Right ventricle myocardium superior (tissue), 1 donor: ENCODE results near the gene TSPAN9. TPM values are rescaled to one million over a fixed set of nuclear protein-coding genes. Genes with fewer than 3 reads are reported as not detected.

Experiments used
- ATAC-seq: fragments of 200-7000 bp; cut with Tn5 transposase; one replicate; pipeline ENCODE4 v1.9.1; 2020; ENCODE audit warnings: mild to moderate bottlenecking; ENCODE audit not compliant: poor library complexity
- DNase-seq: peaks from one replicate; pipeline ENCODE4 v3.0.0-alpha.2; 2020
- intact Hi-C: fragments of 100-400 bp; cut with DNase I; formaldehyde crosslinking; loops from one replicate; pipeline ENCODE4 v1.11.2; 2022
- total RNA-seq: library from RNA; stranded (reverse); fragmentation: NEBNext Ultra II Directional; extraction: Animal tissue kit (Norgen Biotek cat#: 25700); gene quantifications from one replicate; pipeline ENCODE4 v1.2.1, GENCODE V29; 2021
- donor health status: DM: no; HTN: yes; CAD: no; lungs with severe emphysema.

The TSPAN9 gene
- total RNA-seq, 1 donor from 2014 or later = 156 TPM

GRCh38 chr12:3298603-3299002 lies 221.4 kb downstream of the TSPAN9 start:
- DNase-seq = no peak
- intact Hi-C loops = no loop called here

GRCh38 chr12:3299929-3300832 lies 223.0 kb downstream of the TSPAN9 start:
- DNase-seq = peak; percentile 92
- intact Hi-C loops = loop anchor here (5.0 kb wide), 2 partner anchors 477 to 502 kb away; no protein-coding TSS in a partner anchor
- ATAC-seq = peak; percentile 87

More at GRCh38 chr12:3298603-3299002, 221.4 kb downstream of the TSPAN9 start:
- ATAC-seq = no peak

DNA sequence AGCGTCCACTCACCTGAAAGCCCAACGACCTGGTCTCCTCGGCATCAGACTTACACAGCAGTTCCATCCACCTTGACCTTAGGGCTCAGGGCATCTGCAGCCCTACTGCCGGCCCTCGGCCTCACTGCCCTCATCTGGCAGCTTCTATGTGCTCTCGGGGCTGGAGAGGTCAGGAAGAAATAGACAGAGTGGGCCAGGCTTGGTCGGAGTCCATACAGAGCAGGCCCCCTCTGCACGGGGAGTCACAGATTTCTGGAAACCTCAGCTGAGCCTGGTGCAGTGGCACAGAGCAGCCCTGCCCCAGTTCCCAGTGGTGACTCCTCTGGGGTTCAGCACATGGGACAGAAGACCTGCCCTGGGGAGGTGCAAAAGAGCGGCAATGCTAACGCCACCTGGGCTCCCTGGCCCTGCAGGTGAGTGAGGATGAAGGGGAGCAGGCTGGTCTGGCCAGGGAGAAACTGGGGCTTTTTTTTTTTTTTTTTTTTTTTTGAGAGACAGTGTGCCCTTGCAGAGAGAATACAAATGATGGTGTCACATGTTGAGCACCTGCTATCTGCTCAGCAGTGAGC lies 223.7 kb downstream of the TSPAN9 start:
- ATAC-seq = no peak
- DNase-seq = no peak
- intact Hi-C loops = loop anchor here (5.0 kb wide), 2 partner anchors 476 to 501 kb away; no protein-coding TSS in a partner anchor

- intact Hi-C loops = loop anchor here (5.0 kb wide), 2 partner anchors 475 to 500 kb away; no protein-coding TSS in a partner anchor
- no peak for ATAC-seq
These were observed 225.3 kb downstream of the TSPAN9 start for GRCh38 chr12:3302401-3303041.

DNA sequence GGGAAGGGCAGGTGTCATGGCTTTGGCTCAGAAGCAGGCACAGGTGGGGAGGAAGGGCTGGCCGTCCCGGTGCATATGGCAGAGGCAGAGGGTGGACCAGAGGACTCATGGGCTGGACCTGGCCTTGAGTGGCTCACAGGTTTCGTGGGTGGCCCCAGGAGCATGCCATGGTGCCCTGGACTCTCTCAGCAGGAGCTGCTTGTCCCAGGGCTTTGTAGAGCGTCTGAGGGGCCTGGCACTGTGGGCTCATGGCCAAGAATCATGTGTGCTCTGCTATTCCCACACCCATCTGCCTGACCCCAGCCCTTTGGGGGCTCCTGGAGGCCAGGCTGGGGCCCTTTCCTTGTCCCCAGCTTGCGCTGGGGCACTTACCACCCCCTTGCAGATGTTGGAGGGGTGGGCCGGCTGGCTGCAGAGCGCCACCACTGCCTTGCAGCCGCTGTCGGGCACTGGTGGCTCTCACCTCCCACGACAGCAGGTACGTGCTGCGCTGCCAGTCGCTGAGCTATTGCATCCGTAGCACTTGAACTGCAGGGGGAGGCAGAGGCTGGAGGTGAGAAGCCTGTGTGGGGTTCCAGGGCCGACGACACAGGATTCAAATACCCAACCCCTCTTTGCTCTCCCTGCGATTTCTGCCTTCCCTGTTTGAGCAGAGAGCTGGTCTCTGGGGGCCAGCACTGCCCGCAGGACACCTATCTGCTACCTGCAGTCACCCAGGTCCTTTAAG lies 226.4 kb downstream of the TSPAN9 start:
- DNase-seq = no peak
- no peak for ATAC-seq
- intact Hi-C loops = loop anchor here (5.0 kb wide), 2 partner anchors 474 to 499 kb away; no protein-coding TSS in a partner anchor

More at GRCh38 chr12:3302401-3303041, 225.3 kb downstream of the TSPAN9 start:
- DNase-seq = no peak

GRCh38 chr12:3304436-3305165 lies 227.4 kb downstream of the TSPAN9 start:
- no peak for DNase-seq
- ATAC-seq = no peak
- intact Hi-C loops = loop anchor here (5.0 kb wide), 2 partner anchors 473 to 498 kb away; no protein-coding TSS in a partner anchor

DNA sequence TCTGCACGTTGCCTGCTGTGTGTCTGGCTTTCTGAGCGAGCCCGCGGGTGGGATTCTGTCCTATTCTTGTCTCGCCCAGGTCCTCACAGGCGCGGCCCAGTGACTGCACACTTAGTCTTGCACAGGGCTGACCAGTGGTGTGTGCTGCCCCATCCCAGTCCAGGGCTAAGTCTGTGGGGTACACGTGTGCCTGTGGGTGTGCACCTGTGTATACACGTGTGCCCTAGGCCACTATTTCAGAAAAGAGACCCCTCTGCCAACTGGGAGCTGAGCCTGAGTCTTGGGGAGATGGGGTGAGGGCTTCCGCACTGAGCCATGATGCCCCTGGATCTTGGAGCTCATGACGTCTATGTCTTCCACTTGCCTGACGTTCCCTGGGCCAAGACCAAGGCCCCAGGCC lies 228.3 kb downstream of the TSPAN9 start:
- DNase-seq = no peak
- ATAC-seq = no peak

DNA sequence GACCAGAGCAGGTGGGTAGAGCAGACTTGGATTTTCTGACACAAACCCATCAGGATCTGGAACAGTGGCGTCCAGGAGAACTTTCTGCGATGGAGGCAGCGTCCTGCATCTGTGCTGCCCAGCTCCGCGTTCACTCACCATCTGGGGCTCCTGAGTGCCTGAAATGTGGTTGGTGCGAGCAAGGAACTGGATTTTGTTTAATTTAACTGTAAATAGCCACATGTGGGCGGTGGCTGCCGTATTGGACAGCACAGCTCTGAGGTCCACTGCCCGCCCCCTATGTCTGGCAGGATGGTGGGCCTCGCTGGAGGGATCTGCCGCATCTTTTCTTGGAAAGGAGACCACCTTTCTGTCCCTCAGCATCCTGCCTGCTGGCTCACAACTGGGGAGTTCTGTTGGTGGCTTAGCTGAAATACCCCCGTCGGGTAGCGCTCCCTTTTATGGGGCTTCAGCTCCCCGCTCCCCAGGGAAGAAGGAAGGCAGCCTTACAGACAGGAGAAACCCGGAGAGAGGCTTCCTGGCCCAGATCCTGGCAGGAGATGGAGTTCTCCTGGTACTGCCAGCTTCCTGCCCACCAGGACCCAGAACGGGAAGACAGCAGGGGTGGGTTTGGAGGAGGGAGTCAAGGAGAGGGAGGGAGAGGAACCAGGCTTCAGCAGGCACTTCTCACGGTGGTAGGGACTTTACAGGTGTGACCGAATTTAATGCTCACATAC lies 228.9 kb downstream of the TSPAN9 start:
- intact Hi-C loops = no loop called here
- no peak for DNase-seq
- ATAC-seq = no peak

More for the DNA sequence above, 228.3 kb downstream of the TSPAN9 start:
- intact Hi-C loops = no loop called here

GRCh38 chr12:3307389-3307788 lies 230.2 kb downstream of the TSPAN9 start:
- intact Hi-C loops = no loop called here
- no peak for DNase-seq
- no peak for ATAC-seq

DNA sequence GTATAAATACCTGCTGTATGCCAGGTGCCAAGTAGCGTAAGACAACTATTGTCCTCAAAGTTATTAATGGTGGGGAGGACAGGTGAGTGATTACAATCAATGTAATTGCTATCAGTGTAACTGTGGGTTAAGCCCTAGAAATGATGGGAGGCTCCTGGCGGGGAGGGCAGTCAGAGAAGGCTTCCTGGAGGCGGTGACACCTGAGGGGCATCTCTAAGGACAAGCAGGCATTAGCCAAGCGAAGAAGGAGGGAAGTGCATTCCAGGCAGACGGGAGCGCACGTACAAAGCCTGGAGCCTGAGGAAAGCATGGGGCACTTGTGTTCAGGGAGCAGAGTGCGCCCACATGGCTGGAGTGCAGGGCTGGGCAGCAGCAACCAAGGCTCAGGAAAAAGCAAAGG lies 230.9 kb downstream of the TSPAN9 start:
- intact Hi-C loops = no loop called here
- ATAC-seq = no peak
- DNase-seq = no peak

- intact Hi-C loops = no loop called here
- ATAC-seq (no peak), DNase-seq (no peak)
These were observed 231.4 kb downstream of the TSPAN9 start for GRCh38 chr12:3308609-3309008.

DNA sequence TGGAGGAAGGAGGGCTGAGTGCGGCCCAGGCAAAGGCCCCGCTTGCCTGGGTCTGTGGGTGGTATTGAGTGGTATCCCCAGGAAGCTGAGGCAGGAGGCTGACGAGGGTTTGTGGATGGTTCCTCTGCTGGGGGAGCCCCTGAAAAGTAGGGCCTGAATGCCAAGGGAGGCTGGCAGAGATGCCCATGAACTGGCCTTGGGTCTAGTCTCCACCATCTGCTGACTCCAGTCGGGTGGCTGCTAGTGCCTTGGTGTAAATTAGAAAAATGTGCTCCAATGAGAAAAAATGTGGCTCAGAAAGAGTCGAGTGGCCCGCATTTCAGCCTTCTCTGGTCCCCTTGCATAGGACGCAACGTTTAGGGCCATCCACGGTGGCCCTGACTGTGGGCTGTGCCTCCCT lies 232.6 kb downstream of the TSPAN9 start:
- ATAC-seq (no peak), DNase-seq (no peak)
- intact Hi-C loops = no loop called here

DNA sequence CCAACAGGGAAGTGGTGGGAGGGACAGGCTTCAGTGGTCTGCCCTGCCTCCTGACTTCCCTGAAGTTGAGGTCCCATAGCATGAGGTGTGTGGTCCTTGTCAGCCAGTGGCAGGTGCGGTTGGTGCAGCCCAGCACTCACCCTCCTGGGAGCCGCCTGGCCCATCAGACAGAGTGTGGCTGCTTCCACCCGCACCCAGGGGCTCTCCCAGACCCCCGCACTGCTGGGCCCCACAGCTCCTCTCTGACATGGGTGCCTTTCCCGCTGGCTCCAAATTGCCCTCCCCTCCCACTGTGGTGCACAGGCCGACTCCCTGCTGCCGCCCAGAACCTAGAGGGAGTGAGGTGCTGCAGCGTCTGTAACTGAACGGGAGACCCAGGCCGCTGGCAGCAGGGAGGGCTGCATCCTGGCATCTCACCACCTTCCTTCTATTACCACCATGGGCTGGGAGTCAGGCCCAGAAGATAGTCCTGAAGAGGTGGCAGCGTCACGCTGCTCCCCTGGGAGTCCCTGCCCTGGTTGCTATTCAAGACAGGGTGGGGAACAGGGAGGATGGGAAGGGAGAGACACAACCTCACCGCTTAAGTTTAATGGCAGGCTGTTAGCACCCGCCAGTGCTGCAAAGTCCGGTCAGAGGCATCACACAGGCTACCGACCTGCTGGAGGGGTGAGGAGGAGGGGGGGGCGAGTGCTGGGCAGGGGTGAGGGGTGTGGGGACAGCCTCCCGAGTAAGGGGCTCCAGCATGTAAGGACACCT lies 233.3 kb downstream of the TSPAN9 start:
- DNase-seq = no peak
- no peak for ATAC-seq
- intact Hi-C loops = no loop called here

DNA sequence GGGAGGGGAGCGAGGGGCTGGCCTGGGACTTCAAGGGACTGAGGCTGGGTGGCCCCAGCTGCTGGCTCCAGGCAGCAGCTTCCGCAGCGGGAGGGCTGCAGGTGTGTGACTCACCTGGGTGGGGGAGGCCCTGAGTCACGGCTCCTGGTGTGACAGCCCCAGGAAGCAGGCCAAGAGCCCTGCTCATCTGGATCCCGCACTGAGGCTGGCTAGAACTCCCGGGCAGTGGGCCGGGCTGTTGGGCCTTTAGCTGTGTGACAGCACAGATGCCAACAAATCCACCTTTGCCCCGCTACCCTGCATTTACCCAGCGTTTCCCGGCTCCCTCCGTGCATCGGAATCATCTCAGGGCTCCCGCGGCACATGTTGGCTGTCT lies 233.8 kb downstream of the TSPAN9 start:
- intact Hi-C loops = no loop called here
- DNase-seq = no peak
- ATAC-seq = no peak

DNA sequence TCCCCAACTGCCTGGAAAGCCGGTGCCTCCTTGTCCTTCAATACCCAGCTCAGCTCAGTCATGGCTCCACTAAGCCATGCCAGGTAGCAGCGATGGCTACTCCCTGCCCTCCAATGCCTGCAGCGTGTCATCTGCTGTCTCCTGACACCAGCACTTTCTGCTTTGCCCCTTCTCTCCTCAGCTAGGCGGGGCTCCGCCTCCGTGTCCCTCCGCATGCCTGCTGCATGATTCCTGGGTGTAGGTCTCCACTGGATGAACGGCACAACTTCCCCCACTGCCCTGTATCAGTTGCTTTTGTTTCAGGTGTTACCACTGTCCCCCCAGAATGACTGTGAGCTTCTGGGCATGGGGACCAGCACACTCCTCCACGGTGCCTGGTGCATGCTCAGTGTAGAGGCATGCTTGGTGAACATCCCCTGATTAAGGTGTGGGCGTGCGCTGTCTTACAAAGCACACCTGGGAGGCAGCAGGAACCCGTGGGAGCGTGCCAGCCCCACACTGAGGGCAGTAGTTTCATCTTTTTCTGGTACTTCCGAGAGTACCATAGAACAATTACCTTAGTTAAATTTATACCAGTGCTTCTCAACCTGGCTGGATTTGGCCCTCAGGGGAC lies 234.4 kb downstream of the TSPAN9 start:
- ATAC-seq (no peak), DNase-seq (no peak)
- intact Hi-C loops = no loop called here

DNA sequence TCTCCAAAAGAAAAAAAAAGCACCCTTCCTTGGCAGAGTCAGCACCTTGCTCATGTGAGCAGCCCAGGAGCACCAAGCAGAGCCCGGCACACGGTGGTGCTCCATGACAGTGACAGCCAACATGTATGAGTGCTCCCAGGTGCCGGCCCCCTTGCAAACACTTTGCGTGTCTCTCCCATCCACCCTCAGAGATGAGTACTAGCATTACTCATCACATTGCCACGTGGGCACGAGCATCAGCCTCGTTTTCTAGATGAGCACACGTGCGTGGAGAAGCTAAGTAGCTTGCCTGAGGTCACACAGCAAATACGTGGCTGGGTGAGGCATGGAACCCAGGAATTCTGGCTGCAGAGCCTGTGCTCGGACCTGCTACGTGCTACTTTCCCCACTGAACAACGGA lies 235.9 kb downstream of the TSPAN9 start:
- peak; percentile 35 for DNase-seq
- ATAC-seq = no peak
- intact Hi-C loops = no loop called here
